HepG2 (cell line): Measurements from ENCODE around the gene EBPL. TPM values are rescaled to one million over a fixed set of nuclear protein-coding genes. Genes with fewer than 3 reads are reported as not detected.

Experiments
- ARNT2 ChIP-seq: sonication (generic); formaldehyde crosslinking; IDR thresholded peaks from 2 replicates; pipeline ENCODE4 v1.8.0; 2022; ENCODE audit warnings: mild to moderate bottlenecking, low read depth, missing genetic modification reagents, moderate library complexity
- CBX5 ChIP-seq: sonication (generic); formaldehyde crosslinking; IDR thresholded peaks from 2 replicates; pipeline ENCODE4 v1.4.0; 2020; ENCODE audit warnings: missing genetic modification reagents, borderline replicate concordance
- HIVEP1 ChIP-seq: sonication (generic); formaldehyde crosslinking; IDR thresholded peaks from 2 replicates; pipeline ENCODE4 v1.4.0; 2020; ENCODE audit warnings: mild to moderate bottlenecking, missing genetic modification reagents
- HMG20A ChIP-seq: IDR thresholded peaks from 2 replicates; pipeline ENCODE4 v1.6.1; 2016; ENCODE audit warnings: borderline replicate concordance
- MAFG ChIP-seq: sonication (generic); formaldehyde crosslinking; IDR thresholded peaks from 2 replicates; pipeline ENCODE4 v1.5.1; 2020; ENCODE audit warnings: mild to moderate bottlenecking, missing genetic modification reagents
- NCOA2 ChIP-seq: sonication (generic); formaldehyde crosslinking; IDR thresholded peaks from 2 replicates; pipeline ENCODE4 v1.8.0; 2022; ENCODE audit warnings: inconsistent platforms
- POGZ ChIP-seq: sonication (generic); formaldehyde crosslinking; IDR thresholded peaks from 2 replicates; pipeline ENCODE4 v1.4.0; 2020; ENCODE audit warnings: mild to moderate bottlenecking, missing genetic modification reagents
- RAD21 ChIP-seq: fragments of 450-650 bp; formaldehyde crosslinking; IDR thresholded peaks from 2 replicates; pipeline ENCODE4 v1.5.0; 2020; ENCODE audit warnings: mild to moderate bottlenecking
- RFX5 ChIP-seq: IDR thresholded peaks from 2 replicates; pipeline ENCODE4 v1.6.1; 2011; ENCODE audit warnings: low read depth, low read length, improper control_type of control experiment
- SOX13 ChIP-seq, 3 experiments: fragments of 450-650 bp in 1 of 3; sonication (generic) in 1 of 3; formaldehyde crosslinking in 1 of 3; IDR thresholded peaks in 2 of 3; conservative IDR thresholded peaks in 1 of 3; 2 replicates each; pipeline versions ENCODE4 v1.5.0 to v1.6.1; 2016 to 2020; ENCODE audit warnings: antibody characterized with exemption in 1 of 3, mild to moderate bottlenecking in 1 of 3, missing compliant biosample characterization in 1 of 3, missing genetic modification reagents in 1 of 3, moderate library complexity in 1 of 3
- SUZ12 ChIP-seq: fragments of 150-350 bp; IDR thresholded peaks from 2 replicates; pipeline ENCODE4 v1.6.1; 2014; ENCODE audit warnings: low read depth, low read length
- ZBTB38 ChIP-seq: sonication (generic); formaldehyde crosslinking; IDR thresholded peaks from 2 replicates; pipeline ENCODE4 v1.5.1; 2020; ENCODE audit warnings: mild to moderate bottlenecking, missing genetic modification reagents
- ZC3H4 ChIP-seq: sonication (generic); formaldehyde crosslinking; IDR thresholded peaks from 2 replicates; pipeline ENCODE4 v1.4.0; 2020; ENCODE audit warnings: missing genetic modification reagents, borderline replicate concordance
- ZNF460 ChIP-seq: sonication (generic); formaldehyde crosslinking; IDR thresholded peaks from 2 replicates; pipeline ENCODE4 v1.5.1; 2020; ENCODE audit warnings: missing genetic modification reagents, mild to moderate bottlenecking, borderline replicate concordance
- ZNF530 ChIP-seq: sonication (generic); formaldehyde crosslinking; IDR thresholded peaks from 2 replicates; pipeline ENCODE4 v1.5.0; 2020; ENCODE audit warnings: low read depth, mild to moderate bottlenecking, missing genetic modification reagents
- ZNF552 ChIP-seq: sonication (generic); formaldehyde crosslinking; IDR thresholded peaks from 2 replicates; pipeline ENCODE4 v1.9.0; 2022; ENCODE audit warnings: missing genetic modification reagents, mild to moderate bottlenecking, borderline replicate concordance
- polyA plus RNA-seq, 8 experiments: library from polyadenylated mRNA; depleted of rRNA in 3 of 8; stranded (reverse) in 7 of 8; unstranded in 1 of 8; fragments of >200 nt; fragmentation: Illumina TruSeq in 4 of 8; extraction: Trizol in 4 of 8; gene quantifications; 2 replicates each; pipeline versions ENCODE4 v1.2.1 to v1.2.3, GENCODE V29; 2011 to 2016; ENCODE audit warnings: low read depth in 4 of 8, missing spikeins in 1 of 8, mixed read lengths in 1 of 8; ENCODE audit not compliant: insufficient read depth in 1 of 8
- total RNA-seq, 5 experiments: library from RNA; depleted of rRNA; stranded (reverse); fragments of >200 nt; fragmentation: Illumina TruSeq; extraction: Trizol; gene quantifications; 2 replicates each; pipeline ENCODE4 v1.2.3, GENCODE V29; 2016; ENCODE audit warnings: low read depth in 1 of 5
- TF ChIP-seq, protein P1 (sequence below): sonication (generic); formaldehyde crosslinking; IDR thresholded peaks from 2 replicates; pipeline ENCODE4 v1.8.0; 2022; ENCODE audit warnings: mild to moderate bottlenecking, missing genetic modification reagents
- TF ChIP-seq, protein P2 (sequence below): sonication (generic); formaldehyde crosslinking; IDR thresholded peaks from 2 replicates; pipeline ENCODE4 v1.5.0; 2020; ENCODE audit warnings: missing genetic modification reagents
- TF ChIP-seq, protein P3 (sequence below): sonication (generic); formaldehyde crosslinking; IDR thresholded peaks from 2 replicates; pipeline ENCODE4 v1.5.0; 2020; ENCODE audit warnings: mild to moderate bottlenecking, missing genetic modification reagents, moderate library complexity
- TF ChIP-seq, protein P4 (sequence below): sonication (generic); formaldehyde crosslinking; IDR thresholded peaks from 2 replicates; pipeline ENCODE4 v1.5.0; 2020; ENCODE audit warnings: missing genetic modification reagents
- TF ChIP-seq, protein P5 (sequence below): sonication (generic); formaldehyde crosslinking; IDR thresholded peaks from 2 replicates; pipeline ENCODE4 v1.5.1; 2020; ENCODE audit warnings: mild to moderate bottlenecking, missing genetic modification reagents, moderate library complexity

EBPL gene
- total and polyA plus RNA-seq, 2 of the 13 experiments (the other 11 are each of a cell fraction or from before 2014, with no cell fraction given) = 96.5 to 152 TPM

DNA sequence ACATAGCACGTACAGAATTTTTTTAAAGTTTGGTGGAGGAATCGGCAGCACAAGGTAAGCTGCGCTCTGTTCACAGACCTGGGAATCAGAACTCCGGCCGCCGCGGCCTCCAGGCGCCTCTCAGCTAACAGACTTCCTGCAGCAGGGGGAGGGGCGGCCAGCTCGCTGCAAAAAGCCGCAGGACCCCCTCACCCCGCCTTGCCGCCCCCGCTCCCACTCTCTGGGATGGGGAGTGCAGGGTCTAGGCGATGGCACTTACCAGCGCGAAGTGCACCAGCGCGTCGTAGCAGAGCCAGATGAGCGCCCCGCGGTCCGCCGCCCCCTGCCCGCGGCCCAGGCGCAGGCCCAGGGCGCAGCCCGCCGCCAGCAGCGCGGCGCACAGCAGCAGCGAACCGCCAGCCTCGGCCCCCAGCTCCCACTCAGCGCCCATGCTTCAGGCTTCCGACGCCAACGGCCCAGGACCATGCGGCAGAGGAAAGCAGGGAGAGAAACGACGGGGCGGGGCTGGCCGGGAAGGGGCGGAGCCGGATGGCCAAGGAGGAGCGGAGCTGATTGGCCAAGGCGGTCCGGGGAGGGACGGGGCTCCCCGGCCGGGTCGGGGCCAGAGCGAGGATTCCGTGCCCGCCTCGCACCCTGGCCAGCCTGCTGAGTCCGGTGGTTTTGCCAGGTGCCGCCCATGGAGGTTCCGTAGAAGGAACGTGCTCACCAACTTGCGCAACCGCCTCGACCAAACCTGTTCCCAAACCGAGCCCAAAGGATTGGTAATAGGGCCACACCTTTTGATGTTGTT lies at the start of gene EBPL (continued):
- TF ChIP-seq HIVEP1 (peak; percentile 97), HMG20A (CRISPR knock-in tag) (no peak; the same call in 1 of the 2 replicates), RAD21 (peak; percentile 12; the same call in 1 of the 2 replicates), ZNF460 (CRISPR knock-in tag) (no peak), ARNT2 (CRISPR knock-in tag) (peak; percentile 98), ZC3H4 (CRISPR knock-in tag) (no peak), POGZ (CRISPR knock-in tag) (peak; percentile 92), RFX5 (no peak), ZNF552 (peak; percentile 84; the same call in 1 of the 2 replicates), CBX5 (CRISPR knock-in tag) (peak; percentile 68; the same call in 1 of the 2 replicates), SOX13 (IDR thresholded peaks at IDR 0.05) (no peak), SOX13 (CRISPR knock-in tag; conservative IDR thresholded peaks at IDR 0.05 in 1 of 2, IDR thresholded peaks at IDR 0.05 in 1 of 2) (peak in 1 of 2 experiments; percentile 39; a peak in 1 of 4 replicates), ZBTB38 (CRISPR knock-in tag) (peak; percentile 82), SUZ12 (no peak), MAFG (no peak), ZNF530 (no peak), NCOA2 (CRISPR knock-in tag) (peak; percentile 31; the same call in 1 of the 2 replicates)
- TF ChIP-seq, protein P1, sequence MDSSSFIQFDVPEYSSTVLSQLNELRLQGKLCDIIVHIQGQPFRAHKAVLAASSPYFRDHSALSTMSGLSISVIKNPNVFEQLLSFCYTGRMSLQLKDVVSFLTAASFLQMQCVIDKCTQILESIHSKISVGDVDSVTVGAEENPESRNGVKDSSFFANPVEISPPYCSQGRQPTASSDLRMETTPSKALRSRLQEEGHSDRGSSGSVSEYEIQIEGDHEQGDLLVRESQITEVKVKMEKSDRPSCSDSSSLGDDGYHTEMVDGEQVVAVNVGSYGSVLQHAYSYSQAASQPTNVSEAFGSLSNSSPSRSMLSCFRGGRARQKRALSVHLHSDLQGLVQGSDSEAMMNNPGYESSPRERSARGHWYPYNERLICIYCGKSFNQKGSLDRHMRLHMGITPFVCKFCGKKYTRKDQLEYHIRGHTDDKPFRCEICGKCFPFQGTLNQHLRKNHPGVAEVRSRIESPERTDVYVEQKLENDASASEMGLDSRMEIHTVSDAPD (CRISPR knock-in tag) = peak; percentile 86; the same call in 1 of the 2 replicates
- TF ChIP-seq, protein P2, sequence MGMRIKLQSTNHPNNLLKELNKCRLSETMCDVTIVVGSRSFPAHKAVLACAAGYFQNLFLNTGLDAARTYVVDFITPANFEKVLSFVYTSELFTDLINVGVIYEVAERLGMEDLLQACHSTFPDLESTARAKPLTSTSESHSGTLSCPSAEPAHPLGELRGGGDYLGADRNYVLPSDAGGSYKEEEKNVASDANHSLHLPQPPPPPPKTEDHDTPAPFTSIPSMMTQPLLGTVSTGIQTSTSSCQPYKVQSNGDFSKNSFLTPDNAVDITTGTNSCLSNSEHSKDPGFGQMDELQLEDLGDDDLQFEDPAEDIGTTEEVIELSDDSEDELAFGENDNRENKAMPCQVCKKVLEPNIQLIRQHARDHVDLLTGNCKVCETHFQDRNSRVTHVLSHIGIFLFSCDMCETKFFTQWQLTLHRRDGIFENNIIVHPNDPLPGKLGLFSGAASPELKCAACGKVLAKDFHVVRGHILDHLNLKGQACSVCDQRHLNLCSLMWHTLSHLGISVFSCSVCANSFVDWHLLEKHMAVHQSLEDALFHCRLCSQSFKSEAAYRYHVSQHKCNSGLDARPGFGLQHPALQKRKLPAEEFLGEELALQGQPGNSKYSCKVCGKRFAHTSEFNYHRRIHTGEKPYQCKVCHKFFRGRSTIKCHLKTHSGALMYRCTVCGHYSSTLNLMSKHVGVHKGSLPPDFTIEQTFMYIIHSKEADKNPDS (CRISPR knock-in tag) = no peak
- TF ChIP-seq, protein P3, sequence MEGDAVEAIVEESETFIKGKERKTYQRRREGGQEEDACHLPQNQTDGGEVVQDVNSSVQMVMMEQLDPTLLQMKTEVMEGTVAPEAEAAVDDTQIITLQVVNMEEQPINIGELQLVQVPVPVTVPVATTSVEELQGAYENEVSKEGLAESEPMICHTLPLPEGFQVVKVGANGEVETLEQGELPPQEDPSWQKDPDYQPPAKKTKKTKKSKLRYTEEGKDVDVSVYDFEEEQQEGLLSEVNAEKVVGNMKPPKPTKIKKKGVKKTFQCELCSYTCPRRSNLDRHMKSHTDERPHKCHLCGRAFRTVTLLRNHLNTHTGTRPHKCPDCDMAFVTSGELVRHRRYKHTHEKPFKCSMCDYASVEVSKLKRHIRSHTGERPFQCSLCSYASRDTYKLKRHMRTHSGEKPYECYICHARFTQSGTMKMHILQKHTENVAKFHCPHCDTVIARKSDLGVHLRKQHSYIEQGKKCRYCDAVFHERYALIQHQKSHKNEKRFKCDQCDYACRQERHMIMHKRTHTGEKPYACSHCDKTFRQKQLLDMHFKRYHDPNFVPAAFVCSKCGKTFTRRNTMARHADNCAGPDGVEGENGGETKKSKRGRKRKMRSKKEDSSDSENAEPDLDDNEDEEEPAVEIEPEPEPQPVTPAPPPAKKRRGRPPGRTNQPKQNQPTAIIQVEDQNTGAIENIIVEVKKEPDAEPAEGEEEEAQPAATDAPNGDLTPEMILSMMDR (CRISPR knock-in tag) = no peak; the same call in 1 of the 2 replicates
- TF ChIP-seq, protein P4, sequence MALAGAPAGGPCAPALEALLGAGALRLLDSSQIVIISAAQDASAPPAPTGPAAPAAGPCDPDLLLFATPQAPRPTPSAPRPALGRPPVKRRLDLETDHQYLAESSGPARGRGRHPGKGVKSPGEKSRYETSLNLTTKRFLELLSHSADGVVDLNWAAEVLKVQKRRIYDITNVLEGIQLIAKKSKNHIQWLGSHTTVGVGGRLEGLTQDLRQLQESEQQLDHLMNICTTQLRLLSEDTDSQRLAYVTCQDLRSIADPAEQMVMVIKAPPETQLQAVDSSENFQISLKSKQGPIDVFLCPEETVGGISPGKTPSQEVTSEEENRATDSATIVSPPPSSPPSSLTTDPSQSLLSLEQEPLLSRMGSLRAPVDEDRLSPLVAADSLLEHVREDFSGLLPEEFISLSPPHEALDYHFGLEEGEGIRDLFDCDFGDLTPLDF (CRISPR knock-in tag) = no peak; the same call in 1 of the 2 replicates
- TF ChIP-seq, protein P5, sequence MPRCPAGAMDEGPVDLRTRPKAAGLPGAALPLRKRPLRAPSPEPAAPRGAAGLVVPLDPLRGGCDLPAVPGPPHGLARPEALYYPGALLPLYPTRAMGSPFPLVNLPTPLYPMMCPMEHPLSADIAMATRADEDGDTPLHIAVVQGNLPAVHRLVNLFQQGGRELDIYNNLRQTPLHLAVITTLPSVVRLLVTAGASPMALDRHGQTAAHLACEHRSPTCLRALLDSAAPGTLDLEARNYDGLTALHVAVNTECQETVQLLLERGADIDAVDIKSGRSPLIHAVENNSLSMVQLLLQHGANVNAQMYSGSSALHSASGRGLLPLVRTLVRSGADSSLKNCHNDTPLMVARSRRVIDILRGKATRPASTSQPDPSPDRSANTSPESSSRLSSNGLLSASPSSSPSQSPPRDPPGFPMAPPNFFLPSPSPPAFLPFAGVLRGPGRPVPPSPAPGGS (CRISPR knock-in tag) = peak; percentile 78
